Common myeloid progenitor, CD34-positive (primary cell): ENCODE results near the gene ANKMY1.

Experiments
- CTCF ChIA-PET: fragments of 350-600 bp; sonication (Branson Sonifier 250); formaldehyde crosslinking; loops from one replicate; lab custom pipeline; 2021; ENCODE audit warnings: antibody characterized with exemption; lab: Charles Lee
- POLR2A ChIA-PET: fragments of 350-600 bp; sonication (Branson Sonifier 250); formaldehyde crosslinking; loops from one replicate; lab custom pipeline; 2021; ENCODE audit warnings: antibody characterized with exemption; lab: Charles Lee
- DNase-seq, 3 donors: peaks; one replicate each; pipeline versions ENCODE4 v3.0.0 to v3.0.0-alpha.2; 2013
- H3K27ac ChIP-seq, 2 experiments: 1 replicate in 1 of 2; 2 replicates in 1 of 2; pipeline ENCODE4 v1.7.0; 2013; ENCODE audit warnings: inconsistent platforms in 2 of 2, low read length in 2 of 2, mild to moderate bottlenecking in 2 of 2, low read depth in 1 of 2, moderate library complexity in 1 of 2; ENCODE audit not compliant: severe bottlenecking in 2 of 2, insufficient read depth in 1 of 2, poor library complexity in 1 of 2
- H3K27me3 ChIP-seq, 5 experiments: replicated peaks in 2 of 5; 1 replicate in 3 of 5; 2 replicates in 2 of 5; pipeline versions ENCODE4 v1.6.1 to v1.7.0; 2013; ENCODE audit warnings: low read length in 4 of 5, mild to moderate bottlenecking in 2 of 5, moderate library complexity in 2 of 5, inconsistent platforms in 1 of 5; ENCODE audit not compliant: insufficient read depth in 5 of 5, control insufficient read depth in 4 of 5
- H3K36me3 ChIP-seq, 4 experiments: 1 replicate in 2 of 4; 2 replicates in 2 of 4; pipeline versions ENCODE4 v1.6.1 to v1.7.0; 2013; ENCODE audit warnings: low read length in 3 of 4, control low read depth in 1 of 4, mild to moderate bottlenecking in 1 of 4; ENCODE audit not compliant: control insufficient read depth in 4 of 4, insufficient read depth in 4 of 4
- H3K4me1 ChIP-seq, 4 experiments: 1 replicate in 3 of 4; 2 replicates in 1 of 4; pipeline versions ENCODE4 v1.6.1 to v1.7.1; 2013; ENCODE audit warnings: low read length in 3 of 4, mild to moderate bottlenecking in 3 of 4, control low read depth in 1 of 4, inconsistent platforms in 1 of 4, moderate library complexity in 1 of 4; ENCODE audit not compliant: control insufficient read depth in 4 of 4, insufficient read depth in 4 of 4; ENCODE audit errors: control extremely low read depth in 1 of 4
- H3K4me3 ChIP-seq, 7 experiments: 1 replicate in 4 of 7; 2 replicates in 3 of 7; pipeline versions ENCODE4 v1.5.1 to v1.7.0; 2013; ENCODE audit warnings: mild to moderate bottlenecking in 7 of 7, low read length in 6 of 7, moderate library complexity in 6 of 7, inconsistent platforms in 2 of 7, low read depth in 2 of 7, control low read depth in 1 of 7; ENCODE audit not compliant: insufficient read depth in 4 of 7, control insufficient read depth in 1 of 7; ENCODE audit errors: extremely low read depth in 1 of 7
- H3K9me3 ChIP-seq, 5 experiments: 1 replicate in 4 of 5; 2 replicates in 1 of 5; pipeline versions ENCODE4 v1.6.1 to v1.7.1; 2013; ENCODE audit warnings: low read length in 4 of 5, mild to moderate bottlenecking in 2 of 5, inconsistent platforms in 1 of 5, low read depth in 1 of 5, moderate library complexity in 1 of 5; ENCODE audit not compliant: control insufficient read depth in 4 of 5, insufficient read depth in 2 of 5; ENCODE audit errors: control extremely low read depth in 1 of 5
- WGBS: methylation state at CpG from one replicate; pipeline ENCODE4 v1.1.5; 2013; ENCODE audit not compliant: insufficient coverage; 5-methylcytosine and 5-hydroxymethylcytosine counted together

The ANKMY1 gene

DNA sequence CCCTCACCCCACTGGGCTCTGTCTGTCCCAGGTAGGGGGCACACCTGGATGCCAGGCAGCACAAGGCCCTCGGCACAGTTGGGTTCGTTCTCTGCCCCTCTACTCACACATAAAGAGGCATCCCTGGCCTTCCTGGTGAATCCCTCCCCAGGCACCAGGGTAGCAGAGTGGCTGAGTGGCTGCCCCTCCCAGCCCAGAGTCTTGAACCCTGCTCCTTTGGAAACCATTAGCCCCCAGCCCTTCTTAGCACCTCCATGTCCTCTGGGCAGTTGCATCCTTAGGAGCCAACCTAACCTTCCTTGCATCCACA is 120.3 kb downstream of the ANKMY1 start:
- no peaks in the 10 kb centered on the region for H3K36me3 ChIP-seq
- peaks cover 0 to 24% (median 13%) of the 10 kb centered on the region in 4 experiments for H3K4me1 ChIP-seq
- CTCF ChIA-PET, result no interaction called here
- DNase-seq, result no peak
- no peak overlapping the region for H3K4me3 ChIP-seq
- POLR2A ChIA-PET, result no interaction called here
- no peaks in the 10 kb centered on the region for H3K9me3 ChIP-seq
- WGBS, result 90% methylated on average over 2 of the region's 2 CpGs
- H3K27ac ChIP-seq, result no peak overlapping the region
- peaks cover 0 to 52% (median 25%) of the 10 kb centered on the region in 5 experiments for H3K27me3 ChIP-seq

DNA sequence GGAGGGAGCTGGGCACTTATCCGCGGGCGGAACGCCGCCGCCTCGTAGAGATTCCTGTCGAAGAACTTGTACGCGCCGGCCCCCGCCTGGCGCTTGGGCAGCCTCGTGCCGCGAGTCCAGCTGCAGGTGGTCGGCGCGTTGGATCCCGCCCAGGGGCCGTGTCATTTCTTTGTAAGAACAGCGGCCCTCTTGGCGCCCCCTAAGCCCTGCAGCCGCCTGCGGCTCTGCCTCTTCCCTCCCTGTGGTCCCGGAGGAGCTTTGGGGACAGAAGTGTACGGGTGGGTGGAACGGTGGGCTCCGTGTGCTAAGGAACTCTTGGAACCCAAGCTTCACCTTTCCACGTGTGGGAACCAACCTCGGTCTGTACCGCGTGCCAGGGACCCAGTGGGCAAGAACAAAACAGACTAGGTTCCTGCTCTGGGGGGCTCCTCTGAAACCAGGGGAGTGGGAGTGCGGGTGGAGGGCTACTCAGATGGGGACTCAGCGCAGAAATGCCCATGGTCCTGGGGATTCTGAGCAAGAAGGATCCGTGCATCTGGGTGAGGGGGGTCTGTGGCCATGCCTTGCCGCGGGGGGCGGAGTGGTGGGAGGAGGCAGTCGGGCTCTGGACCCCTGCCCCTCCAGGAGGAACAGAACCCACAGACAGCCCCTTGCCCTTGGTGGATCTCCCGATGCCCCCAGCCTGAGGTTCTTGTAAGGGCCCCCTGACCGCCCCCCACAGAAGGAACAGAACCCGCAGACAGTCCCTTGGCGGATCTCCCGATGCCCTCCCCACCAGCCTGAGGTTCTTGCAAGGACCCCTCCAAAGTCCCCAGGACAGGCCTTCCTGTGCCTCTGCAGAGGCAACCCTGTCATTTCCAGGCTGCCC is 120.9 kb downstream of the ANKMY1 start:
- Histone ChIP-seq H3K36me3 (no peaks in the 10 kb centered on the region), H3K4me3 (peak overlapping the region in 1 of 7 experiments; percentile 19), H3K9me3 (no peaks in the 10 kb centered on the region), H3K27me3 (peaks cover 0 to 57% (median 26%) of the 10 kb centered on the region in 5 experiments), H3K4me1 (peaks cover 0 to 24% (median 13%) of the 10 kb centered on the region in 4 experiments), H3K27ac (no peak overlapping the region)
- WGBS, result 22% methylated on average over 33 of the region's 45 CpGs
- CTCF ChIA-PET, result interaction anchor here (0.7 to 1.5 kb wide), 5 partner anchors 13 to 287 kb away, joined by 3 to 7 read pairs (median 3); no protein-coding TSS in a partner anchor
- DNase-seq, result peak in 2 of 3 donors; percentile 20 to 36
- POLR2A ChIA-PET, result no interaction called here

DNA sequence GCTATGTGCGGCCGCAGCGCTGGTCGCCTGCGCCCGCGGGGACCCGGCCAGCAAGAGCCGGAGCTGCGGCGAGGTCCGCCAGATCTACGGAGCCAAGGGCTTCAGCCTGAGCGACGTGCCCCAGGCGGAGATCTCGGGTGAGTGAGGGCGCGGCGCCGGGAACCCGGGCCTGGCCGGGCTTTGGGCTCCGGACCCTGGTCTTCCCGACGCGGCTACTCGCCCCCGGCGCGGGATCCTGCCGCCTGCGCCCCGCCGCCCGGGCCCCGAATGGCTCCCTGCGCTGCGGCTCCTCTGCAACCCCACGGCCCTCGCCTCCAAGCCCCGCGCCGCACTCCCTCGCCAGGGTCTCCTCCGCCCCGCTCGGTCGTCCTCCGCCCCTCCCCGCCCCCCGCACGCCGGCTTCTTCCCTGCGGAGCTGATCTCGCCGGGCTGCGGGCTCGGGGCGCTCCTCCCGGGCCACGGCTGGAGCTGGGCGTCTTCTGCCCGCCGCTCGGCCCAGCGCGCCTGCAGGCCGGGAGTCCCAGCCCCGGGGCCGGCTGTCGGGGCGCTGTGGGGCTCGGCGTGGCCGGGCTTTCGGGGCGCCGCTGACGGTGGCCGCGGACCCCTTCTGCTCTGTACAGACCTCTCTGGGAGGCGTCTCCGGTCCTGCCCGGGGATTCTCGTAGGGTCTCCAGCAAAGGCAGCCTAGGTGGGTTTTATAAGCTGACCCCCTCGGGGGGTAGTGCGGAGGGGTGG is 121.7 kb downstream of the ANKMY1 start:
- Histone ChIP-seq H3K4me1 (peaks cover 0 to 24% (median 13%) of the 10 kb centered on the region in 4 experiments), H3K9me3 (no peaks in the 10 kb centered on the region), H3K27me3 (peaks cover 0 to 62% (median 32%) of the 10 kb centered on the region in 5 experiments), H3K27ac (no peak overlapping the region), H3K4me3 (peak overlapping the region; percentile 25 to 70 (median 41)), H3K36me3 (no peaks in the 10 kb centered on the region)
- ChIA-PET POLR2A (no interaction called here), CTCF (interaction anchor here (0.7 to 1.5 kb wide), 5 partner anchors 12 to 286 kb away, joined by 3 to 7 read pairs (median 3); no protein-coding TSS in a partner anchor)
- DNase-seq, result peak in 1 of 3 donors; percentile 21
- under 1% methylated on average over 80 of the region's 88 CpGs for WGBS

DNA sequence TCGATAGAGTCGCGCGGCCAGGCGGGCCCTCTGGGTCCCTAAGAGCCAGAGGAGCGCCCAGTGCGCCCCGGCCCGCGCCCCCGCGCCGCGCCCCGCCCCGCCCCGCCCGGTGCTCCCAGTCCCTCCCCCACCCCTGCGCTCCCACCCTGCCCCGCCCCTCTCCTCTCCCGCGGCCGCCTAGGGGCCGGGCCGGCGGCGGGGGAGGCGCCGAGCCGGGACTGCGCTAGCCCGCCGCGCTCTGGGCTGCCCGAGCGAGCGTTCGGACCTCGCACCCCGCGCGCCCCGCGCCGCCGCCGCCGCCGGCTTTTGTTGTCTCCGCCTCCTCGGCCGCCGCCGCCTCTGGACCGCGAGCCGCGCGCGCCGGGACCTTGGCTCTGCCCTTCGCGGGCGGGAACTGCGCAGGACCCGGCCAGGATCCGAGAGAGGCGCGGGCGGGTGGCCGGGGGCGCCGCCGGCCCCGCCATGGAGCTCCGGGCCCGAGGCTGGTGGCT is 122.3 kb downstream of the ANKMY1 start, which contains the start of gene GPC1:
Gene GPC1, plus strand, starts transcription at position 207 of the 491 bp plus-strand sequence. Its CDS starts 256 bp downstream, at position 463.
- peaks cover 0 to 24% (median 13%) of the 10 kb centered on the region in 4 experiments for H3K4me1 ChIP-seq
- no peaks in the 10 kb centered on the region for H3K36me3 ChIP-seq
- peak within 1 kb of the TSS; percentile 25 to 72 (median 51) for H3K4me3 ChIP-seq
- POLR2A ChIA-PET, result no interaction called here
- no peak within 1 kb of the TSS for H3K27ac ChIP-seq
- H3K27me3 ChIP-seq, result peaks cover 0 to 64% (median 32%) of the 10 kb centered on the region in 5 experiments
- no peaks in the 10 kb centered on the region for H3K9me3 ChIP-seq
- peak in 2 of 3 donors; percentile 45 to 46 for DNase-seq
- WGBS, result 0% methylated on average over 52 of the region's 77 CpGs
- CTCF ChIA-PET, result interaction anchor here (0.9 to 1.5 kb wide), 4 partner anchors 12 to 285 kb away, joined by 3 to 7 read pairs (median 4); no protein-coding TSS in a partner anchor

DNA sequence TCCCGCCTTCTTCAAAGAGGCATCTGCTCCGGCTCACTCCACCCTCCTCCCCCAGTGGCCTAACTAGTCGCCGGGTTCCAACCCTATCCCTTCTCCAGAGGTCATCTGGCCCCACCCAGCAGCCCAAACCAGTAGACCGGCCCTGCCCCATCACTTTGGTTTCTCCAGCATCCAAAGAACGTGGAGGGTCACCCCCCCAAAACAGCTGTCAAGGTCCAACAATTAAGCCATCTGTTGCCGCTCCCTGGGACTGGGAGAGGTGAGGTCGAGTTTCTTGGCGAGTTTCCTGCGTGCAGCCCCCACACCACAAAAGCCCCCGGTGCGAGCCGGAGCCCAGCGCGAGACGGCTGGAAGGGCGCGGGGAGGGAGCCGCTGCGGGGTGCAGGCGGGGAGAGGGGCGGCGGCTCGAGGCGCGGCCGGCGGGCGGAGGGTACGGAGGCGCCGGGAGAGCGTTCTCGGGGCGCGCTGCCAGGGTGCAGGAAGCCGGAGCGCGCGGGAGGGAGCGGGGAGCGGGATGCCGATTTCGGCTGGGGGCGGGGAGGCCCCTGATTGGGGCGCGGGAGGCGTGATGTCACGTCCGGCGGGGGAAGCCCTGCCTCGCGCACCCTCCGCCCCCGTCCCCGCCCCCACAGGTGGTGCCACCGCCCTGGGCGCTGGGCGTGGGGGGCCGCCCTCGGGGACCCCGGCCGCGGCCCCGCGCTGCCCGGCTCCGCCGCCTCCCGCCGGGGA is 122.9 kb downstream of the ANKMY1 start:
- Histone ChIP-seq H3K27ac (no peak overlapping the region), H3K36me3 (no peaks in the 10 kb centered on the region), H3K27me3 (peaks cover 0 to 67% (median 32%) of the 10 kb centered on the region in 5 experiments), H3K4me3 (peak overlapping the region; percentile 16 to 72 (median 51)), H3K4me1 (peaks cover 0 to 24% (median 13%) of the 10 kb centered on the region in 4 experiments), H3K9me3 (no peaks in the 10 kb centered on the region)
- ChIA-PET CTCF (no interaction called here), POLR2A (no interaction called here)
- WGBS, result 2% methylated on average over 59 of the region's 71 CpGs
- peak; percentile 72 to 76 (median 75) for DNase-seq

DNA sequence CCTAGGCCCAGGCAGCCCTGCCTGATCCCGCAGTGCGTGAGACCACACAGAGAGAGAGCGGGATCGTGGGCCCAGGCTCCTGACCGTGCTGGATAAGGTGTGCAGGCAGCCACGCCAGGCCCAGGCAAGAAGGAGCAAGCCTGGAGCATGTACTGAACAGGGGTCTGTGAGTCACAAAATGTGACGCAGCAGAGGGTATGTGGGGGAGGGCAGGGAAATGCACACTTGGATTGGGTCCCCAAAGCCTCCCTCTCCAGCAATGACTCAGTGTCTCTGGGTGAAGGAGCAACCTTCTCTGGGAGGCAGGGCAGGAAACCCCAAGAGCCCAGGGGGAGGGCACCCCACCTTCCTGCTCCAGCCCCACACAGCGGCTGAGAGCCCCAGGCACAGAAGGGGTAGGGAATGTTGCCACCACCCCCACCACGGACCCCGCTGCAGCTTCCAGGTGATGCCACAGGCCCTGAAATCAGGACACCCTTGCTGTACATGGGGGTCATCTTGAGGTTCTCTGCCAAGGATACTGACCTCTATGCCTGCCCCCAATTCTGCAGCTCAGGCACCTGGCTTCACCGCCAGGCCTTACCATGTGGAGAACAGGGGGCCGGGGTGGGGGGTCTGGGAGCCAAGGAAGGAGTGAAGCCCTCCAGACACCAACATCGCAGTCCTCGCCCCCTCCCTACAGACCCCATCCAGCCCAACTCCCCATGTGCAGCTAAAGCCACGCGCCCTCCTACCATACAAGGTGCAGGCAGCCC is 123.6 kb downstream of the ANKMY1 start:
- no peak overlapping the region for H3K27ac ChIP-seq
- ChIA-PET POLR2A (no interaction called here), CTCF (no interaction called here)
- H3K4me1 ChIP-seq, result peaks cover 0 to 24% (median 13%) of the 10 kb centered on the region in 4 experiments
- DNase-seq, result peak in 2 of 3 donors; percentile 40 to 46
- peak overlapping the region in 1 of 7 experiments; percentile 72 for H3K4me3 ChIP-seq
- WGBS, result 77% methylated on average over 12 of the region's 16 CpGs
- peaks cover 0 to 74% (median 34%) of the 10 kb centered on the region in 5 experiments for H3K27me3 ChIP-seq
- H3K36me3 ChIP-seq, result no peaks in the 10 kb centered on the region
- H3K9me3 ChIP-seq, result no peaks in the 10 kb centered on the region
